ENCODE data around the gene ATF7IP.

DNA sequence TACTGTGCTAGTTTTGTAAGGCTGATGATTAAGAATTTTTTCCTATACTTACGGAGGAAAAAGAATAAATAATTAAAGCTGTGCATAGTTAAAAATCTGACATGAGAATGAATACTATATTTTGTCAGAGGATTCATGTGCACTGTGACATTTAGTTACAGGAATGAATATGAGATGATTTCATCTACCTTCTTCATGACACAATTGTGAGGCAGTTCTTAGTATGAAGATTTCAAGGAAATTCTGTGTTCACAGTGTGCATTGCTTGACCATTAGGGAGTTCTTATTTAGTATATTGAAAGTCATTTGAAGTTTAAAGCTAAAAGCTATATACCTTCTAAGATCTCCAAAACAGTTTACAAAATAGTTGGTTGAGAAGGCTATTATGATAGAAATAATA, 70.1 kb downstream of the ATF7IP start:
- TF ChIP-seq, protein P1, sequence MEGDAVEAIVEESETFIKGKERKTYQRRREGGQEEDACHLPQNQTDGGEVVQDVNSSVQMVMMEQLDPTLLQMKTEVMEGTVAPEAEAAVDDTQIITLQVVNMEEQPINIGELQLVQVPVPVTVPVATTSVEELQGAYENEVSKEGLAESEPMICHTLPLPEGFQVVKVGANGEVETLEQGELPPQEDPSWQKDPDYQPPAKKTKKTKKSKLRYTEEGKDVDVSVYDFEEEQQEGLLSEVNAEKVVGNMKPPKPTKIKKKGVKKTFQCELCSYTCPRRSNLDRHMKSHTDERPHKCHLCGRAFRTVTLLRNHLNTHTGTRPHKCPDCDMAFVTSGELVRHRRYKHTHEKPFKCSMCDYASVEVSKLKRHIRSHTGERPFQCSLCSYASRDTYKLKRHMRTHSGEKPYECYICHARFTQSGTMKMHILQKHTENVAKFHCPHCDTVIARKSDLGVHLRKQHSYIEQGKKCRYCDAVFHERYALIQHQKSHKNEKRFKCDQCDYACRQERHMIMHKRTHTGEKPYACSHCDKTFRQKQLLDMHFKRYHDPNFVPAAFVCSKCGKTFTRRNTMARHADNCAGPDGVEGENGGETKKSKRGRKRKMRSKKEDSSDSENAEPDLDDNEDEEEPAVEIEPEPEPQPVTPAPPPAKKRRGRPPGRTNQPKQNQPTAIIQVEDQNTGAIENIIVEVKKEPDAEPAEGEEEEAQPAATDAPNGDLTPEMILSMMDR (IDR thresholded peaks at IDR 0.05 in 8 of 11, conservative IDR thresholded peaks at IDR 0.05 in 3 of 11): no peak
- TF ChIP-seq POLR2A (IDR thresholded peaks at IDR 0.05): no peak
